ENCODE data around the gene SCN10A.

The SCN10A gene

DNA sequence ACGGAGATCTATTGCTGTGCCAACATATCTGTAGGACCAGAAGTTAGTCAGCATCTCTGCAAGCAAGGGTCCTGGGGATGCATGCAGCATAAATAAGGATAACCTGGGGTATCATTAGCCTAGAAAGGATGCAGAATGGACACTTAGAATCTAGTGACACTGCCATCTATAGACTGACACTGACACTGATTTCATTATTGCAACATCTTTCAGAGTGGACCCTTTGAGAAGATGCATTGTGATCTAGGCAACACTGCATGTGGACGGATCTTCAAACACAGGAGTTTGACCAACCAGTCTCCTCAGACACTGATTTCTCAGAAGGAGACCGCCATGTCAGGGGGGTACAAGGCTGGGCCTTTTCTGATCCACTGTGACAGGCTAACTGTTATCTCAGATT, 52.4 kb downstream of the SCN10A start:
- no peak for DNase-seq

DNA sequence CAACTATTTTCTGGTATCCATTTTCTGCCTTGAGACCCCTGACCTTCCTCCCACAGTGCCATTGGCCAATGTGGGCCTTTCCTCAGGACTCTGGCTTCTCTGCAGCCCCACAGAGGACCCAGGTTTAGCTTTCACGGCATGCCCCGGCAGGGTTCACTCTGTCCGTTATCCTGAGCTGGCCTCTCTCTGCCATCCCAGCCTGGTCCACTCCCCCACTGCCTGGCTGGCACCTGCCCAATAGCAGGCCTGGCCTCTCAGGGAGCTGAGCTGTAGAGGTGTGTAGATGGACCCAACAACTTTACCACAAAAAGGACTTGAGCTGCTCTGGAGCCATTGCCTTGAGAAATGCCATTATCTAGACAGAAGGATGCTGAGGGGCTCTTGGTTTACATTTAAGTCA, 57.5 kb downstream of the SCN10A start:
- no peak for DNase-seq

DNA sequence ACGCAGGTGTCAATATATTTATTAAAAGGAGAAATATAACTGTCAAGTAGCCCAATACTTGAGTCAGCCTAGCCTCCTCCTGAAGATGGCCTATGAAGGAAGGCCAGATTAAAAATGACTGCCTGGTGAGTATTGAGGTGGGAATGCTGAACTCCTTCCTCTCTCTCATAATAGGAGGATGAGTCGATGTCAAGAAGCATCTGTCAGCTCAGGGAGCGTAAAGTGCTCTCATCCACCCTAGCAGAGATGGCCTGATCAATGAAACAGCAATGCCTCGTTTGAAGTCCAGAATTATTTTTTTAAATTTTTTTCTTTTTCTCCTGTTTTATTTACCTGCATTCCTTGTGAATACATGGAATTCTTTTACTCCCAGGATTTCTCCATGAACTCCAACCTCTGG, 58.3 kb downstream of the SCN10A start:
- no peak for DNase-seq

DNA sequence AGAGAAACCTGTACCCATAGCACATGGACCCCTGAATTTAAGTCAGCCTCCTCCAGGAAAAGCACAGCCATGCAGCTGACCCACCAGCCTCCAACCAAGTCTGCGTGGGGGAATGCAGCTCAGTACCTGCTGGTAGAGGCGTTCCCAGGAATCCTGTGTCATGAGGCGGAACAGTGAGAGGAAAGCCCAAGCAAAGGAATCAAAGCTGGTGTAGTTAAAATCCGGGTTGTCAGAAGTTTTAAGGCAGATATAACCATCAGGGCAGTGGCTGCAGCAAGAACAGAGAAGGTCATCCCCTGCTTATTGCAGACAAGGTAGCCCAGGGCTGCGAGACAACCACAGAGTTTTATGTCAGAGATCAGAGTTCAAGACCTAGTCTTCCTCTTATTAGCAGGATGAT, 59.1 kb downstream of the SCN10A start:
- DNase-seq: no peak

DNA sequence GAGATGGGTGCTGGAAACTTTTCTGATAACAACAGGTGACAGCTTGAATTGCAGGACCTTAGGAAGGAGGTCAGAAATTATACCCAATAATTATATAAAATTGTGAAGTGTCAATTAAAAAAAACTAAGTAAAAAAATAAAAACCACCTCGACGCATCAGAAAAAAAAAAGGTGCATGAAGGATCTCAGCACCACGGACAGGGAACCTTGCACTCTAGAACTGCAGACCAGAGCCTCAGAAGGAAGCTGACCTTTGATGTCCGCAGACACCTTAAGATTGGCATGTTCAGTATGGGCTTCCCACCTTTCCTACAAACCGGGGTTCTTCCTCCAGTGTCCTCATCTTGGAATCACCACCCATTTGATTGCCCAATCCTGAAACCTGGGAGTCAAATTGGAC, 60.9 kb downstream of the SCN10A start:
- no peak for DNase-seq

DNA sequence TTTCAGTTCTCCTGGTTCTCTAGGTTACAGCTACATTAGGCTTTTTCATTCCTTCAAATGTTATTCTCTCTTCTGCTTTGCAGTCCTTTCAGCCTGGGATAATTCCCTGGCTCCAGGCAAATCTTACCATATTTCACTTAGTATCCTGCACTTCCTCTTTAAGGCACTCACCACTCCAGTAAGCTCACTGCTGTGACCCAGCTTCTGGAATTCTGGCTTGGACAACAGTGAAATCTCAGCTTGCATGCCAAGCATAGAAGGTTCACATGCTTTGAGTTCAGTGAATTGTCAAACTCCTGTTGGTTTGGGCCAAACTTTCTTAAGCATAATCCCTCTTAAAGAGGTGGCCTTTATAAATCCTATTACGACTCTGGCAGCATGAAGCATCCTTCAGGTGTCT, 69.4 kb downstream of the SCN10A start:
- no peak for DNase-seq

DNA sequence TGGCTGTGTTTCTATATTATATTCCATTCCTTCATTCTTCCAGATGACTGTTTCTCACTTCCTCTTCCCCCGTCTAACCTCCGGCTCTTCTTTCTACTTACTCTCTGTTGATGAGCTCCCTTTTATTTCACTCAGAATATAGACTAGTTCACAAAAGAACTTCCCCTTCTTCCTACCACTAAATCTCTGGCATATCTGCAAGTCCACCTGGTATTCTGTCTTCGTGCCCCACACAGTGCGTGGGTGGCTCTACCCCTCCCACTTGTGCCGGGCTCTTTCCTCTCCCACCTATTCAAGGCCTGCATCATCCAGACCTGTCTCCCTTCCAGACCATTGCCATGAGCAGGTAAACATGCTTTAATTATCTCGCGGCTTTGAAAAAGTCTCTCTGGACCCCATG, 73.0 kb downstream of the SCN10A start:
- DNase-seq: no peak

DNA sequence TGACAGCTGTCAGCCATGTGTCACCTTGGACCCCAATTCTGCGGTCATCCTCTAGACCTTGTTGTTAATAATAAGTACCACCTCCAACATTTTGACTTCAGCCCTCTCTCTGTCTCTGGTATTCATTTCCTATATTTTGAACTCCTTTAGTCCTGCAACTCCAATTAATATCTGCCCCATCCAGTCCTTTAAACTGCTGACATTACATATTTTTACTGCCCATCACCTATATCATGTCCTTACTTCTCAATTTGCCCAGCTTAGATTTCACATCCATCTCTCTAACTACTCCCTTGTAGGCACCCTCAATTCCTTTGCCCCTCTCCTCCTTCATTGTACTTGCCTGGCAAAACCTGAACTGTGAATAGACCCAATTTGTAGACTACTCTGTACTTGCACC, 73.5 kb downstream of the SCN10A start:
- no peak for DNase-seq

DNA sequence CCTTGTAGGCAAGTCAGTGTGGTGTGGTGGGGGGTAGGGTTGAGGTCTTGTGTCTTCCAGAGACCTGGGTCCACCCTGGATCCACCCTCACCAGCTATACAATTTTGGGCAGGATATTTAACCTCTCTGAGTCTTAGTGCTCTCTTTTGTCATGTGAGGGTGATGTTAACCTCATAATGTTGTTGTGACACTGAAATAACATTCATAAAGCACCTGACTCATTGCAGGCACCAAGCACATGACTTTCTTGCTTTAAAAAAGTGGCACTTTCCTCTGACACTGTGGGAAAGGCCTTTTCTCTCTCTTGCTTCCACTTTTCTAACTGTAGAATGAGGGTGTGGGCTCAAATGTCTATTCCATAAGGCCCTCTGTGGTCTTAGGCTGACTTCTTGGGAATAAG, 75.5 kb downstream of the SCN10A start:
- DNase-seq: no peak

DNA sequence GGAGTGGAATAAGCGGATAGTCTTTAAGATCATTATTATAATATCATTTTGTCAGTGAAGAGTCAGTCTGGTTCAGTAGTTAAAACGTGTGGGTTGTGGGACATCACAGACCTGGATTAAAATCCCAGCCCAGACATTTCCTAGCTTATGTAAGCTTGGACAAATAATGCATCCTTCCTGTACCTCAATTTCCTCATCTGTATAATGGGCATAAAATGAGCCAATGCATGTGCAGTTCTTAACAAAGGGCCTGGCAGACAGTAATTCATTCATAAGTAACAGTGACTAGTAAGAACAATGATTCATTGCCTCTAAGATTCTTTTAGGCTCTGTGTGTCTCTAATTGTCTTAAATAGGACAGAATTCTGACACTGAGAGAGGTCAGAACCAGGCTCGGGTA, 76.1 kb downstream of the SCN10A start:
- DNase-seq: no peak

DNA sequence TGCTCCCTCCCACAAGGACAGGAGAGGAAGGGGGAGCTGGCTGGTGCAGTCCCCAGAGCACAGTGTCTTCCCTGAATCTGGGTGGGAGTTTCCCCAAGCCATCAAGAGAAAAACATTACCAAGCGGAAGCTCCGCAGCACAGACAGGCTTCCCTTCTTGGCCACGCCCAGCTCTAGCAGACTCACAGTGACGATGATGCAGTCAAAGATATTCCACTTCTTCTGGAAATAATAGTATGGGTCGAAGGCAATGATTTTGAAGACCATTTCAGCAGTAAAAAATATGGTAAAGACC, 76.7 kb downstream of the SCN10A start:
- no peak for DNase-seq

DNA sequence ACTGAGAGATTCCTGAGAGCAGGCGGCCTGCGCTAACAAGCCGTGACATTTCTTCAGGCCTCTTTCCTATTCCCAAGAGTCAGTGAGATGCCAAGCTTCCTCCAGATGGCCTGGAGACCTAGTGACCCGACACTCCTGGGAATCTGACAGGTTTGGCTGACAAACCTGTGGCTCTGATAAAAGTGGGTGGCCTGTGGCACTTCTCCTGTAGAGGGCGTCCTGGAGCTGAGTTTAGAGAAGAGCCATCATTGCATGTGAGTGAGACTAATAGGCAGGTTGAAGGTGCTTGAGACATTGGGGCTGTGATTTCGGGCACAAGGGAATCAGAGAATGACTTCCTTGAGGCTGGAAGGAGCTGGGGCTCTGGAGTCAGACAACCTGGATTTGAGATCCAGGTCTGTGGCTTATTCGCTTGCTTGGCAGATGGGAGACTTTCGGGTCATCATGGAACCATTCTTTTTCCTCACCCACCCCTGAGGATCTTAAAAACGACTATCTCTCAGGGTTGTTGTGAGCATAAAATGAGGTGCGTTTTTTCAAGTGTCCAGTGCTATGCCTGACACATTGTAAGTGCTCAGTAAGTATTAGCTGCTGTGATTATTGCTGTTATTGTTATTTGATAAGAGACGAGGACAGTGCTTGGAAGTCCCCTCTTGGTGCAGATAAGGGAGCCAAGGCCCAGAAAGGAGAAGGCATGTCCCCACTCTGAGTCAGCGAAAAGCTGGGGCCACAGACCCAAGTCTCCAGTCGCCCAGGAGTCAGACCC, 77.2 kb downstream of the SCN10A start:
- no peak for DNase-seq

DNA sequence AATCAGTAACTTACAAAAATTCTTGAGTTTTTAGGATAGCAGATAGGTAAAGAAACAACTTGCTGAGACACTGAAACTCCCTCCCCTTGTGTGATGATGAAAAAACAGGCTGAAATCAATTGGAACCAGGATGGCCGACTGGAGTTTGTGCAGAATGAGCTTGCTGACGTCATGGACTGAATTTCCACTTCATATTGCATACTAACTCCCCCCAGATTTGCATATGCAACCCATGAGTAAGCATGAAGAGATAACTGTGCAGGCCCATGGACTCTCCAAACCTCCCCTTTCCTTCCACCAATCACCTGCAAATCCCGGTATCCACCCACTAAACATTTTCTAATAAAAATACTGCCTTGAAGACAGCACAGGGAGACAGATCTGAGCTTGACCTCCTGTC, 84.5 kb downstream of the SCN10A start:
- DNase-seq: no peak

DNA sequence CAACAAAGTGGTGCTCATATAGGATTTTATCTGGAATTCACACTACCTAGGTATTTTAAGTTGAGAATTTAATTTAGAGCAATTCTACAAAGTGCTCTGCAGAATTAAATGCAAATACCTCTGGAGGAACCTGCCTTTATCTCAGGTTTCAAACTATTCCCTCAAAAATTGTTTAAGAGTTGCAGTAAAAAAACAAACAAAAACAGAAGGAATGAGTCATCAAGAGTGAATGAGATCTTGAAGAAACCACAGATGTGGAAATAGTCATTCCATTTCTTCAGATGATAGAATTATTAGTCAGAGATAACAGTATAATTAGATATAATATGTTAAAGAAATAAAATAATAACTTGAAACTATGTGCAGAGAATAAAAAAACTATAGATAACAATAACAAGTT, 85.7 kb downstream of the SCN10A start:
- DNase-seq: no peak

DNA sequence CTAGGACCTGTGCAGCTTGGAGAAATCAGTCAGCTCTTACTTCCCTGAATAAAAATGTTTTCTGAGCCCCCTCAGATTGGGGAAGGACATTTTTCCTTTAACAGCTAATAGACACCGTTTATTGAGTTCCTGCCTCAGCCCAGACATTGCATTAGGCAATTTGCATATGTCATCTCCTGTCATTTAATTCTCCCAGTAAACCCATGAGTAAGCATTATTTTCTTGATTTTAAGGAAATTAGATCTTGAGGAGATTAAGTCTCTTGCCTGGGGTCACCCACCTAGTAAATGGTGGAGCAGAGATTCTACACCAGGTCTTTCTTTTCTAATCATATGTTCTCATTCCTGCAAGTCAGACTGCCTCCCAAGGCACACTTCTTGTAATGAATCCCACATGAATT, 88.0 kb downstream of the SCN10A start:
- DNase-seq: no peak

DNA sequence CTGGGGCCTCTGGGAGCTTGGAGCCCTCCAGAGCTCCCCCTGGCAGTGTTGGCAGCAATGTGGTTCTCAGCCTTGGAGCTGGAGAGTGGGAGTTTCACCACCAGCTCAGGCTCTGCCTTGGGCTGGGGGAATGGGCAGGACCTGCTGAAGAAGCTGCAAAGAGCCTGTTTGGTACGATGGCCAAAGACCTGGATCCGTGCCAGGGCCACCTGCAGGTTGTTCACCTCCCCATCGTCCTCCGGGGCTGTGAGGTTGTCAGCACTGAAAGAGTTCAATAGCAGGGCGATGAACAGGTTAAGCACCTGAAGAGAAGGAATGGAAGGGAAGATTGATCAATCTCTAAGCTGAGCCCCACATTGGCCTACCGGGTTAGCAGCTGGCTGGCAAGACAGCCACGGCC, 89.3 kb downstream of the SCN10A start:
- DNase-seq: no peak

DNA sequence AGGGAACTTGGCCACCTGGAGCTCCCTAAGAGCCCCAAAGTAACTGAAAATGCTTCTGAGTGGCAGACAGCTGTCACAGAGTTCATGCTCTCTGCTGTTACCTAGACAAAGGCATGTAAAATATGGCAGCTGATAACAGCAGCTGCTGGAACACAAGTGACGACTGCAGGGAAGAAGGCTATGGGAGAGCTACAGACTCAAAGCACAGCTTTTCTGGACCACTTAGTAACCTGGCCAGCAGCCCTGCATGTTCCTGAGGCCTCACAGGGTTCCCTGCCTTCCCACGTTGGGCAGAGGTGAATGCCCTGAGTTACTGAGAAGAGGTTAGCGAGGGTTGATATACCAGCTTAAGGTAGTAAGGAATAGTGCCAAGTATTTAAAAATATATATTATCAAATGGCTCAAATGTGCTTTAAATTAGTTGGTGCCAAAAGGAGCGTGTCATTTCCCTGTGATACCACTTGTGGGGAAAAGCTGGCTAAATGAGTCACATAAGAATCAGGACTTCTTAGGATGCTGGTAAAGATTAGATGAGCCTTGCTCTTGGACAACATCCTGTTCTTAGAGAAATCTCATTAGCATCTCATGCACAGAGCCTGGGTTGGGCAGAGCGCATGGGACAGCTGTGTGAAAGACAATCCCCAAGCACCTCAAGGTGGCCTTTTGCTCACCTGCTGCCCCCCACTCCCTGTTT, 90.1 kb downstream of the SCN10A start:
- DNase-seq: no peak

DNA sequence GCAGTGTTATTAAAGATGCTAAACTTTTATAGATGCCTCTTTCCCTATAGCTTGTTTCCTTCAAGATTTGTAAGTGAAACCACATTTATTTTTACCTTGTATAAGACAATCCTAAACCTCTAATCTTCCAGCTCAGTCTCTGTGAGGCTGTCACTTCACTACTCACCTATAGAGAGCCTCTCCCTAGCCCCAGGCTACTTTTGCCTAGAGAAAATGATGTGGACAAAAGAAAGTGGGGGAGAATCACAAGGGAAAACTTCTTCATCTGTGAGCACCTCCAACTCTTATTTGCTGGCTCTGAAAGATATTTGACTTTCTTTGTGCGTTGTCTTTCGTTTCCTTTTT, 91.7 kb downstream of the SCN10A start:
- DNase-seq: no peak

DNA sequence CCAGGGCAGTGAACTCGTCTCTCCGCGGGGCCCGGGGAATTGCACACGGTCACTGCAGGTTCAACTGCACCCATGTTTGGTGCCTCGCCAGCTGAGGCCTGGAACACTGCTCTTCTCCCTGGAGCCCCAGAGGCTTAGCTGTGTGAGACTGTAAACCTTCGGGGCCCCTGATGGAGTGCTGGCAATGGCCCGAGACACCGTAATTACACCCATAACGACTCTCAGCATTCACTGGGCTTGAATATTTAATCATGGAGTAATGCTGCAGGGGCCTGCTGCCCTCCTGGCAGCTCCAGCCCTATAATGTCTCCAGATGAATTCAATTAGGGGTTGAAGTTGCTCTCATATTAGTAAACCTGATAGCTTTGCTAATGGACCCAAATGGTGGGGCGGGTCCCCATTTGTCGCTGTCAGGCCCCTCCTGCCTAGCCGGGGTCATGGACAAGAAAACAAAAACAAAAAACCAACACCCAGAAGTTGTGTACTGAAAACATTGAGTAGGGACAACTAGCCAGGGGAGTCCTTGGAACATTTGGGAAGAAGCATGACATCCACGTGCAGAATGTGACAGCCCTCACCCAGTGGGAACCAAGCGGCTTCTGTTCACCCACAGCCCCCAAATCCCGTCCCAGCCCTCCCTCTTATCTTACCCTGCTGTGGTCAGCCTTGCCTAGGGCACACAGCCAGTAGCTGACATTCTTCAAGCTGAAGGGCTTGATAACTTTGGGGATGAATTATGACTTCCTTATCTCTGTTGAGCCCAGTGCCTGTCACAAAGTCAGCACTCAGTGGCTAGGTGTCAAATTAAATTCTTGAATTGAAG, 92.2 kb downstream of the SCN10A start:
- DNase-seq: no peak

DNA sequence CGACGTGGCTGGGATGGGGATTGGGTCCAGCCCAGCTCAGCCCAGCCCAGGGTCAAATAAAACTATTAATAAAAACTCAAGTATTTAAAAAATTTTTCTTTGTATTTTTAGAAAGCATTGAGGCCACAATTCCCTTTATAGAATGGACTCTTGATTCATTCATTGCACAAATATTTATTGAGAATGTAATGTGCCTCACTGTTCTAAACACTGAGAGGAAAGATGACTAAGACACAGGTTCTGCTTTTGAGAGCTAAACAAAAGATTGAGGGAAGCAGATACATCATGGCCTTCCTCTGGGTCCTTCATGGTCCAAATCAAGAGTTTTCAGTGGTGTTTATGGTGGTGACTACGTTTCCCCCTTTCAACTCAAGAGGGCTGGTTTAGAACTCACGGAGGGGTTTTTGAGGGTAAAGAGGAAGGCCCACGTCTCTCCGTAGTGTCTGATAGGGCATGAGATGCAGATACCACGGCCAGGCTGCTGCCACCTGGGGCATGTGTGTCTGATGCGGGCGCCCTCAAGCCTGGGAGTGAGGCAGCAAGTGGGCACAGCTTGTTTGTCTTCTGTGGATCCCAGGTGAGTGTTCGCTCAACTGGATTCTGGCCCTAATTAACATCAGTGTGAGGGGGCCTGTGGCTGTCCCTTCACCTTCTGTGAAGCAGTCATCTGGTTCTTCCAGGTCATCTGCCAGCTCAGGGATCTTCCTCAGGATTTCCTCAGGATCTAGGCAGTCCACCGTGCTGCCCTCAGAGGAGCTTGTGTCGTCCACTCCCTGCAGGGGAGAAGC, 93.0 kb downstream of the SCN10A start:
- DNase-seq: no peak

DNA sequence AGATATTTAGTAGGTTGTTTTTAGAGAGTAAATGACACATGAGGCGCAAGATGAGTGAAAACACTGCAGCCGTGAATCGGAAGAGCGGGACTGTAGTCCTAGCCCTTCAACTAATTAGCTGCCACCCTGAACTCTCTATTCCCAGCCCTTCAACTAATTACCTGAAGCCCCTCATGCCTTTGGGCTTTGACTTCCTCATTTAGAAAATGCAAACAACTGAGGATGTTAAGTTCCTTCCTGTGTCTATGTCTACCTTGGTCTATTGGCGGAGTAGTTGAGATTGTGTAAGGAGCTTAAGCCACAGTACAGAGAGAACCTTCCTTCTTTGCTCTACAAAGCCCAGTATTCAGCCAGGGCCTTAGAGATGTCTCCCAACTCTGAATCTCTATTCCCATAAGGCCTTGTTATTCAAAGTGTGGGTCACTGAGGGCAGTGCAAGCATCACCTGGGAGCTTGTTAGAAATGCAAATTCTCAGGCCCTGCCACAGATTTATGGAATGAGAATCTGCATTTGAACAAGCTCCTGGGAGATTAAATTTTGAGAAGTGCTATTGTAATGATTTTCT, 94.7 kb downstream of the SCN10A start:
- no peak for DNase-seq

DNA sequence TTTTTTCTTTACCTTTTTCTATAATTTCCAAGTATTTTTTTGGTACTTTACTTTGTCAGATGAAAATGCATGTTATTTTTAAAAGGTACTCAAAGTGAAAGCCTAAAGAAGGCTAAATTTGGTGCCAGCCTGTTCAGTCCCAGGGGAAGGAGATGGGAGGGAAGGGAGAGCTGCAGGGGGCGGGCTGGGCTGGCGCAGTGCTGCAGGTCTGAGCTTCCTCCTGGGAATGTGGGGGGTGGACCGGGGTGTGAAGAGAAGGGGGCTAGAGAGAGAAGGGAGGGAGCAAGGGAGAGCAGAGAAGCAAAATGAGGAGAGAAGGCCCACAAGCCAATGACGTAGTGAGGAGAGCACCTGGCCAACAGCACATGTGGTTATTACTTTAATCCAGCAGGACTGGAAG, 95.6 kb downstream of the SCN10A start:
- DNase-seq: no peak

Measured in T-helper 9 cell (primary cell).